Lower leg skin (tissue), 3 donors: ENCODE results near the gene RIN1.

Source experiments
- POLR2A ChIP-seq, 2 donors: fragments of 450-650 bp; IDR thresholded peaks; one replicate each; pipeline ENCODE4 v1.6.1; 2016 to 2017; ENCODE audit warnings: antibody characterized with exemption in 2 of 2, mild to moderate bottlenecking in 1 of 2, moderate library complexity in 1 of 2
- TF ChIP-seq, protein P1 (sequence below), 3 donors: fragments of 450-650 bp; IDR thresholded peaks; one replicate each; pipeline ENCODE4 v1.5.1; 2016; ENCODE audit warnings: antibody characterized with exemption in 3 of 3, mild to moderate bottlenecking in 3 of 3, moderate library complexity in 2 of 3

DNA sequence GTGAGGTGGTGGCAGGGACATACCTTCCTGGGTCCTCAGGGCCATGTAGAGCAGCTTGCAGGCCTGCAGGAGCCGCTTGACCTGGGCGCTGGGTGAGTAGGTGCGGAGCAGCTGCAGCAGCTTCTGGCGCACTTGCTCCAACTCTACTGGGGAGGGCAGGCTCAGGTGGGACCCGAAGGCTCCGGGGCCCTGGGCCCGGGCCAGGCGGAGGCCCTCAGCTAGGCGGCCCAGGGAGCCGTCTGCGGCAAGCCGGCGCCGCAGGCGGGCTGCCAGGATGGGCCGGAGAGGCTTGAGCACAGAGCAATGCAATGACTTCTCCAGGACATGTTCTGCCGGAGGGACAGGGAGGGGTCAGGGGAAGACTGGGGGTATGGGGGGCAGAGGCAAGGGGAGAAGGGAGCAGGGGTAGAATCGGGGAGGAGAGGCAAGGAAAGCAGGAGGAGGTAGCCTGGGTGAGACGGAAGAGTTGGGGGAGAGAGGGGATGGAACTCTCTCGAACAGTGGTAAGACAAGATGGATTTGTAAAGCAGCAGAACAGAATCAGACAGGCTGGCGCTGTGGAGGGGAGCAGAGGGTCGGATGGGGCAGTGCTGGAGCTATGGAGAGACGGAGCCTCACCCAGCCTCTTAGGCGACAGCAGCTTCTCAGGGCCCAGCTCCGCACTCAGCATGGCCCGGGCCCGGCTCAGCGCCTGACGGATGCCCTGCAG is 2.2 kb downstream of the RIN1 start:
- TF ChIP-seq, protein P1, sequence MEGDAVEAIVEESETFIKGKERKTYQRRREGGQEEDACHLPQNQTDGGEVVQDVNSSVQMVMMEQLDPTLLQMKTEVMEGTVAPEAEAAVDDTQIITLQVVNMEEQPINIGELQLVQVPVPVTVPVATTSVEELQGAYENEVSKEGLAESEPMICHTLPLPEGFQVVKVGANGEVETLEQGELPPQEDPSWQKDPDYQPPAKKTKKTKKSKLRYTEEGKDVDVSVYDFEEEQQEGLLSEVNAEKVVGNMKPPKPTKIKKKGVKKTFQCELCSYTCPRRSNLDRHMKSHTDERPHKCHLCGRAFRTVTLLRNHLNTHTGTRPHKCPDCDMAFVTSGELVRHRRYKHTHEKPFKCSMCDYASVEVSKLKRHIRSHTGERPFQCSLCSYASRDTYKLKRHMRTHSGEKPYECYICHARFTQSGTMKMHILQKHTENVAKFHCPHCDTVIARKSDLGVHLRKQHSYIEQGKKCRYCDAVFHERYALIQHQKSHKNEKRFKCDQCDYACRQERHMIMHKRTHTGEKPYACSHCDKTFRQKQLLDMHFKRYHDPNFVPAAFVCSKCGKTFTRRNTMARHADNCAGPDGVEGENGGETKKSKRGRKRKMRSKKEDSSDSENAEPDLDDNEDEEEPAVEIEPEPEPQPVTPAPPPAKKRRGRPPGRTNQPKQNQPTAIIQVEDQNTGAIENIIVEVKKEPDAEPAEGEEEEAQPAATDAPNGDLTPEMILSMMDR (IDR thresholded peaks at IDR 0.05), result no peak
- TF ChIP-seq POLR2A (IDR thresholded peaks at IDR 0.05), result no peak
